Body of pancreas (tissue), 4 donors: ENCODE data around the gene SEC31B. TPM values are rescaled to one million over a fixed set of nuclear protein-coding genes. Genes with fewer than 3 reads are reported as not detected.

Experiments
- ATAC-seq: fragments of 150-250 bp; one replicate; pipeline ENCODE4 v1.9.1; 2016
- DNase-seq, 4 donors: peaks; one replicate each; pipeline ENCODE4 v3.0.0-alpha.2; 2019
- H3K27ac ChIP-seq, 4 donors: fragments of 200-600 bp; sonication (generic); 1 replicate in 3 of 4; 2 replicates in 1 of 4; pipeline versions ENCODE4 v1.5.1 to v1.6.1; 2016 to 2019; ENCODE audit warnings: mild to moderate bottlenecking in 1 of 4, mixed read lengths in 1 of 4, moderate library complexity in 1 of 4
- H3K27me3 ChIP-seq, 2 donors: fragments of 200-600 bp; sonication (generic); one replicate each; pipeline ENCODE4 v1.6.0; 2016; ENCODE audit warnings: mild to moderate bottlenecking in 1 of 2
- H3K36me3 ChIP-seq, 2 donors: fragments of 200-600 bp; sonication (generic); replicated peaks in 1 of 2; 2 replicates each; pipeline ENCODE4 v1.5.1; 2016; ENCODE audit warnings: low read depth in 2 of 2; ENCODE audit not compliant: insufficient read depth in 1 of 2
- H3K4me1 ChIP-seq: fragments of 200-600 bp; sonication (generic); one replicate; pipeline ENCODE4 v1.6.0; 2016
- H3K4me3 ChIP-seq, 2 donors: fragments of 200-600 bp; sonication (generic); 1 replicate in 1 of 2; 2 replicates in 1 of 2; pipeline ENCODE4 v1.5.1; 2016 to 2019
- H3K9me3 ChIP-seq, 3 donors: fragments of 200-600 bp; sonication (generic); 1 replicate in 2 of 3; 2 replicates in 1 of 3; pipeline ENCODE4 v1.5.1; 2016
- CTCF ChIP-seq, 7 experiments: fragments of 450-650 bp in 4 of 7; fragments of 200-600 bp in 3 of 7; sonication (generic) in 3 of 7; IDR thresholded peaks; one replicate each; pipeline ENCODE4 v1.5.1; 2016 to 2019; ENCODE audit warnings: antibody characterized with exemption in 7 of 7
- POLR2A ChIP-seq, 3 donors: fragments of 450-650 bp; IDR thresholded peaks; one replicate each; pipeline ENCODE4 v1.6.1; 2016; ENCODE audit warnings: antibody characterized with exemption in 3 of 3, mild to moderate bottlenecking in 2 of 3
- WGBS, 2 donors: methylation state at CpG; one replicate each; pipeline ENCODE4 v1.1.5; 2017; 5-methylcytosine and 5-hydroxymethylcytosine counted together
- intact Hi-C: fragments of 100-400 bp; cut with DNase I; formaldehyde crosslinking; loops from one replicate; pipeline ENCODE4 v1.15.1; 2023
- total RNA-seq, 2 donors: library from RNA; depleted of rRNA; stranded (reverse); fragments of >200 nt; gene quantifications; one replicate each; pipeline ENCODE4 v1.1.0, GENCODE V29; 2016

SEC31B gene
- total RNA-seq, 2 donors from 2014 or later, result 4.3 to 6.5 TPM

GRCh38 chr10:100566561-100566960 is 46.9 kb upstream of the SEC31B start:
- ATAC-seq (no peak), DNase-seq (no peak)
- TF ChIP-seq CTCF (IDR thresholded peaks at IDR 0.05), result no peak
- H3K27ac ChIP-seq, result no peak overlapping the region
- H3K4me3 ChIP-seq, result no peak overlapping the region
- H3K27me3 ChIP-seq, result peaks cover 0 to 5% of the 10 kb centered on the region in 2 donors
- 35 to 37% methylated on average over 3 of the region's 3 CpGs for WGBS, 2 donors
- H3K36me3 ChIP-seq, result no peaks in the 10 kb centered on the region
- no peaks in the 10 kb centered on the region for H3K9me3 ChIP-seq
- peaks cover 13% of the 10 kb centered on the region for H3K4me1 ChIP-seq
- intact Hi-C loops, result loop anchor here (10.0 kb wide), 2 partner anchors 178 to 308 kb away; partner anchors contain the start of gene PAX2

DNA sequence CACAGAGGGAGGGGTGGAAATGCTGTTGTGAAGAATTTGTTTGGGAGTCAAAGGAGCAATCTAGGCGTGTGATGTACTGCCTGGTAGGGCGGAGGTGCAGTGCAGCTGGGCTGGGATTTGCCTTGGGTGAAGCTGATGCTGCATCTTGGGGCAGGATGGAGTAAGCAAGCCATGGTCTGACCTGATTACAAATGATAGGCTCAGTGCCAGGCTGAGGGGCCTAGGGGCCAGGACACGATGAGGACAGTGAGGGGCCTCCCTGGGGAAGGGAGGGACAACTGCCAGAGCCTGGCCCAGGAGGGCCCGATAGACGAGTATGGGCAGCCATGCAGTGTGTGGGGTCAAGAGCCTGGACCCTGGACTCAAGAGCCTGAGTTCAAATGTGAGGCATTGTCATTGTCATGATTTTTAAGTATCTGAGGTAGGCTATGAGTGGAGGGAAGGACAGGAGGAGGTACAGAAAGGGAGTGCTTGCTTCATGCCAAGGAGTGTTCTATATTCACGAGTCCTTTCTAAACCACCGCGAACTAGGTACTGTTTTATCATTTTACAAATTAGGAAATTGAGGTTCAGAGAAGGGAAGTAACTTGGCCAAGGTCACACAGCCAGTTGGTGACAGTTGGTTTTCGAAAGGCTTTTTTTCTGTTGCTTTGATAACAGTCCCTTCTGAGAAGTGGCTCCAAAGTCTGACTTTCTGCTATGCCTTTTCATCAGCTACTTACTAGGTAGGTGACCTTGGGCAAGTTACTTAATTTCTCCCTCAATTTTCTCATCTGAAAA is 45.7 kb upstream of the SEC31B start:
- 51 to 58% methylated on average over 9 of the region's 9 CpGs for WGBS, 2 donors
- Histone ChIP-seq H3K27me3 (peaks cover 0 to 5% of the 10 kb centered on the region in 2 donors), H3K4me1 (peaks cover 14% of the 10 kb centered on the region), H3K27ac (no peak overlapping the region), H3K36me3 (no peaks in the 10 kb centered on the region), H3K9me3 (no peaks in the 10 kb centered on the region), H3K4me3 (no peak overlapping the region)
- no peak for TF ChIP-seq CTCF (IDR thresholded peaks at IDR 0.05)
- no peak for TF ChIP-seq POLR2A (IDR thresholded peaks at IDR 0.05)
- intact Hi-C loops, result loop anchor here (10.0 kb wide), 2 partner anchors 179 to 309 kb away; partner anchors contain the start of gene PAX2
- DNase-seq, result no peak
- ATAC-seq, result no peak

GRCh38 chr10:100562008-100562672 is 42.5 kb upstream of the SEC31B start:
- 0 to 6% methylated on average over 5 to 62 of the region's 62 CpGs for WGBS, 2 donors
- intact Hi-C loops, result loop anchor here (10.0 kb wide), 2 partner anchors 183 to 313 kb away; partner anchors contain the start of gene PAX2
- DNase-seq (peak; percentile 73 to 84 (median 80)), ATAC-seq (peak; percentile 96)
- H3K9me3 ChIP-seq, result no peaks in the 10 kb centered on the region
- no peak overlapping the region for H3K27ac ChIP-seq
- peaks cover 0 to 5% of the 10 kb centered on the region in 2 donors for H3K27me3 ChIP-seq
- H3K4me1 ChIP-seq, result peaks cover 14% of the 10 kb centered on the region
- TF ChIP-seq POLR2A (IDR thresholded peaks at IDR 0.05) (no peak), CTCF (IDR thresholded peaks at IDR 0.05) (peak; percentile 95 to 99 (median 96))
- no peak overlapping the region for H3K4me3 ChIP-seq
- H3K36me3 ChIP-seq, result no peaks in the 10 kb centered on the region

DNA sequence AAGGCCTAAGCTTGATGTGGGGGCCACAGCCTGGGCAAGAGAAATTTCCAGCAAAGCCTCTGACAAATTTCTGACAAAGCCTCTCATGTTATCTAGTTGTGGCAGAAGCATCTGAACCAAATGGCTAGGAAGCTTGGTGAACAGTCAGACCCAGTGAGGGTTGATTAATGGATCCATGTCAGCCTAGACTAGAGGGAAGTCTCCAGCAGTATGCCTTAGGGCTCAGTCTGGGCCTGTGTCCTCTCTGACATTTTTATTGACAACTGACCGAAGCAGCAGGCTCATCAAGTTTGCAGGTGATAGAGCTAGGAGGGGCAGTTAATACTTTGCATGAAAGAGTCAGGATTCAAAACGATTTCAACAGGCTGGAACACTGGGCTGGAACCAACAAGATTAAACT is 41.3 kb upstream of the SEC31B start:
- Histone ChIP-seq H3K4me1 (peaks cover 14% of the 10 kb centered on the region), H3K27ac (no peak overlapping the region), H3K4me3 (no peak overlapping the region), H3K27me3 (peaks cover 0 to 5% of the 10 kb centered on the region in 2 donors), H3K36me3 (no peaks in the 10 kb centered on the region), H3K9me3 (no peaks in the 10 kb centered on the region)
- intact Hi-C loops, result loop anchor here (10.0 kb wide), 2 partner anchors 184 to 314 kb away; partner anchors contain the start of gene PAX2
- ATAC-seq, result no peak
- 42 to 46% methylated on average over 2 of the region's 2 CpGs for WGBS, 2 donors
- TF ChIP-seq POLR2A (IDR thresholded peaks at IDR 0.05) (no peak), CTCF (IDR thresholded peaks at IDR 0.05) (no peak)
- DNase-seq, result no peak
